Panc1 (cell line): ENCODE data around the gene CAMKK1. TPM values are rescaled to one million over a fixed set of nuclear protein-coding genes. Genes with fewer than 3 reads are reported as not detected.

Experiments used
- ATAC-seq: fragments of 200-7000 bp; cut with Tn5 transposase; 2 replicates; pipeline ENCODE4 v1.9.1; 2020; ENCODE audit warnings: mild to moderate bottlenecking, moderate library complexity
- BruUV-seq: library from RNA; stranded (reverse); fragments of 400-500 nt; replicated peaks from 2 replicates; lab custom pipeline; 2021; lab: Mats Ljungman, UMichigan
- CTCF ChIA-PET: fragments of 300-600 bp; sonication (Branson Sonifier 250); formaldehyde crosslinking; loops from one replicate; lab custom pipeline; 2022; ENCODE audit warnings: antibody characterized with exemption; lab: Charles Lee
- POLR2A ChIA-PET: fragments of 300-600 bp; sonication (Branson Sonifier 250); formaldehyde crosslinking; loops from one replicate; lab custom pipeline; 2022; ENCODE audit warnings: antibody characterized with exemption; lab: Charles Lee
- DNase-seq: peaks from one replicate; pipeline ENCODE4 v3.0.0-alpha.2; 2010; ENCODE audit warnings: low read depth, low spot score
- H3K27ac ChIP-seq: 2 replicates; pipeline ENCODE4 v1.5.1; 2011; ENCODE audit warnings: mild to moderate bottlenecking, low read length, inconsistent platforms
- H3K27me3 ChIP-seq: fragments of 200-500 bp; sonication (Bioruptor generic); 2 replicates; pipeline ENCODE4 v1.6.0; 2014; ENCODE audit warnings: low read length, inconsistent platforms; ENCODE audit not compliant: control insufficient read depth, insufficient read depth
- H3K36me3 ChIP-seq: fragments of 200-500 bp; sonication (Bioruptor generic); 2 replicates; pipeline ENCODE4 v1.5.1; 2014; ENCODE audit warnings: inconsistent platforms, mild to moderate bottlenecking, low read length, moderate library complexity; ENCODE audit not compliant: control insufficient read depth, insufficient read depth
- H3K4me1 ChIP-seq: 2 replicates; pipeline ENCODE4 v1.5.1; 2011; ENCODE audit warnings: inconsistent platforms, mild to moderate bottlenecking, low read length, moderate library complexity; ENCODE audit not compliant: control insufficient read depth, insufficient read depth
- H3K4me3 ChIP-seq, 2 experiments: 2 replicates each; pipeline ENCODE4 v1.5.1; 2011 to 2012; ENCODE audit warnings: low read depth in 2 of 2, low read length in 2 of 2, mild to moderate bottlenecking in 2 of 2, inconsistent platforms in 1 of 2, moderate library complexity in 1 of 2
- H3K9me3 ChIP-seq: fragments of 200-500 bp; sonication (Bioruptor generic); 2 replicates; pipeline ENCODE4 v1.5.1; 2014; ENCODE audit warnings: low read depth, mild to moderate bottlenecking, inconsistent platforms, low read length, moderate library complexity; ENCODE audit not compliant: control insufficient read depth, insufficient read depth
- CTCF ChIP-seq: fragments of 450-650 bp; IDR thresholded peaks from 2 replicates; pipeline ENCODE4 v1.5.1; 2017; ENCODE audit warnings: mild to moderate bottlenecking
- POLR2AphosphoS5 ChIP-seq: IDR thresholded peaks from 2 replicates; pipeline ENCODE4 v1.6.1; 2012; ENCODE audit warnings: mild to moderate bottlenecking, low read depth, low read length, moderate library complexity
- REST ChIP-seq, 2 experiments: IDR thresholded peaks; 2 replicates each; pipeline ENCODE4 v1.6.1; 2011 to 2012; ENCODE audit warnings: low read depth in 2 of 2, control low read depth in 1 of 2, low read length in 1 of 2, mild to moderate bottlenecking in 1 of 2, moderate library complexity in 1 of 2; ENCODE audit not compliant: insufficient read depth in 1 of 2
- SIN3A ChIP-seq: IDR thresholded peaks from 2 replicates; pipeline ENCODE4 v1.6.1; 2012; ENCODE audit warnings: low read depth, mild to moderate bottlenecking, low read length, moderate library complexity, borderline replicate concordance; ENCODE audit not compliant: insufficient read depth
- TCF7L2 ChIP-seq: IDR thresholded peaks from 2 replicates; pipeline ENCODE4 v1.6.1; 2011; ENCODE audit warnings: mild to moderate bottlenecking, low read depth, low read length, inconsistent platforms
- in situ Hi-C: cut with HindIII; loops from 2 replicates; pipeline ENCODE4 v1.10.0; 2016; ENCODE audit warnings: low sequenced_read_pairs, low pct_unique_long_range_greater_than_20kb
- intact Hi-C: fragments of 100-400 bp; cut with micrococcal nuclease; formaldehyde crosslinking; loops from one replicate; pipeline ENCODE4 v1.10.0; 2022; ENCODE audit not compliant: unreplicated experiment
- total RNA-seq: library from RNA; stranded (reverse); gene quantifications from one replicate; pipeline ENCODE4 v1.2.1, GENCODE V29; 2021; ENCODE audit not compliant: unreplicated experiment

Gene CAMKK1
- total RNA-seq, 1 experiment from 2014 or later, result 6.7 TPM

- TF ChIP-seq TCF7L2 (no peak), REST (IDR thresholded peaks at IDR 0.05; ENCODE audit: insufficient read depth in 1 of 2, low read depth in 2 of 2, low read length in 1 of 2) (no peak), POLR2AphosphoS5 (no peak), CTCF (no peak), SIN3A (no peak)
- Histone ChIP-seq H3K36me3 (no peaks in the 10 kb centered on the region), H3K27me3 (no peaks in the 10 kb centered on the region), H3K4me1 (no peaks in the 10 kb centered on the region), H3K27ac (no peak overlapping the region), H3K9me3 (no peaks in the 10 kb centered on the region), H3K4me3 (no peak overlapping the region)
- in situ Hi-C loops, result no loop called here
- no TSS peak for BruUV-seq
- ATAC-seq (no peak), DNase-seq (no peak)
- intact Hi-C loops, result no loop called here
- ChIA-PET CTCF (interaction anchor here (0.9 kb wide), 1 partner anchor 9 kb away, joined by 6 read pairs; no protein-coding TSS in a partner anchor), POLR2A (no interaction called here)
Observed at GRCh38 chr17:3905017-3905520, 12.2 kb upstream of the CAMKK1 start.

GRCh38 chr17:3904501-3904900 lies 11.6 kb upstream of the CAMKK1 start:
- ChIA-PET CTCF (interaction anchor here (0.9 kb wide), 1 partner anchor 10 kb away, joined by 6 read pairs; no protein-coding TSS in a partner anchor), POLR2A (no interaction called here)
- ATAC-seq, result no peak
- no peak for DNase-seq
- intact Hi-C loops (no loop called here), in situ Hi-C loops (no loop called here)
- TF ChIP-seq REST (IDR thresholded peaks at IDR 0.05; ENCODE audit: insufficient read depth in 1 of 2, low read depth in 2 of 2, low read length in 1 of 2) (no peak), TCF7L2 (no peak), CTCF (no peak), POLR2AphosphoS5 (no peak)
- Histone ChIP-seq H3K27me3 (no peaks in the 10 kb centered on the region), H3K27ac (no peak overlapping the region), H3K9me3 (no peaks in the 10 kb centered on the region), H3K4me3 (no peak overlapping the region), H3K4me1 (no peaks in the 10 kb centered on the region), H3K36me3 (no peaks in the 10 kb centered on the region)
- BruUV-seq, result no TSS peak
